Activated CD8-positive, alpha-beta T cell treated with anti-CD3 and anti-CD28 coated beads for 36 hours (primary cell): ENCODE data around the gene DPF1. TPM values are rescaled to one million over a fixed set of nuclear protein-coding genes. Genes with fewer than 3 reads are reported as not detected.
A peak's percentile ranks its signal among the peaks of the same experiment; 100 is the strongest.

Experiments used
- ATAC-seq: fragments of 200-7000 bp; cut with Tn5 transposase; one replicate; pipeline ENCODE4 v1.10.0; 2021; ENCODE audit warnings: mild to moderate bottlenecking, moderate library complexity
- CTCF ChIA-PET: fragments of 350-600 bp; sonication (Branson Sonifier 250); formaldehyde crosslinking; loops from one replicate; lab custom pipeline; 2021; ENCODE audit warnings: antibody characterized with exemption; lab: Charles Lee
- POLR2A ChIA-PET: fragments of 350-600 bp; sonication (Branson Sonifier 250); formaldehyde crosslinking; loops from one replicate; lab custom pipeline; 2021; ENCODE audit warnings: antibody characterized with exemption; lab: Charles Lee
- DNase-seq: peaks from one replicate; pipeline ENCODE4 v3.0.0-alpha.2; 2020
- H3K27ac Mint-ChIP-seq: one replicate; pipeline ENCODE4 v1.8.0; 2021; ENCODE audit warnings: mild to moderate bottlenecking, mixed read lengths
- H3K27me3 Mint-ChIP-seq: one replicate; pipeline ENCODE4 v1.8.0; 2021; ENCODE audit warnings: mixed read lengths
- H3K36me3 Mint-ChIP-seq: one replicate; pipeline ENCODE4 v1.8.0; 2021; ENCODE audit warnings: low read depth, mixed read lengths
- H3K4me1 Mint-ChIP-seq: one replicate; pipeline ENCODE4 v1.8.0; 2021; ENCODE audit warnings: low read depth, mixed read lengths
- H3K4me3 Mint-ChIP-seq: one replicate; pipeline ENCODE4 v1.8.0; 2021; ENCODE audit warnings: mild to moderate bottlenecking, moderate library complexity, mixed read lengths
- H3K9me3 Mint-ChIP-seq: one replicate; pipeline ENCODE4 v1.8.0; 2021; ENCODE audit warnings: mixed read lengths
- intact Hi-C: fragments of 100-400 bp; cut with micrococcal nuclease; formaldehyde crosslinking; loops from one replicate; pipeline ENCODE4 v1.10.0; 2022
- total RNA-seq, 2 experiments: library from RNA; stranded (reverse); gene quantifications; one replicate each; pipeline ENCODE4 v1.2.3, GENCODE V29; 2021
- TF ChIP-seq, protein P1 (sequence below): fragments of 200-600 bp; IDR thresholded peaks from one replicate; pipeline ENCODE4 v1.8.0; 2022; ENCODE audit warnings: antibody characterized with exemption, mild to moderate bottlenecking

Gene DPF1
- total RNA-seq, 2 experiments from 2014 or later: 0.47 to 1.0 TPM

- ATAC-seq (no peak), DNase-seq (no peak)
- H3K36me3 Mint-ChIP-seq: no peaks in the 10 kb centered on the region
- POLR2A ChIA-PET: no interaction called here
- no peak overlapping the region for H3K4me3 Mint-ChIP-seq
- H3K4me1 Mint-ChIP-seq: peaks cover 8% of the 10 kb centered on the region
- CTCF ChIA-PET: interaction anchor here (1.3 to 4.0 kb wide), 2 partner anchors 9 to 127 kb away, joined by 3 to 27 read pairs; partner anchors contain the start of genes PPP1R14A and PSMD8
- intact Hi-C loops: no loop called here
- no peak overlapping the region for H3K27ac Mint-ChIP-seq
- H3K9me3 Mint-ChIP-seq: no peaks in the 10 kb centered on the region
- TF ChIP-seq, protein P1, sequence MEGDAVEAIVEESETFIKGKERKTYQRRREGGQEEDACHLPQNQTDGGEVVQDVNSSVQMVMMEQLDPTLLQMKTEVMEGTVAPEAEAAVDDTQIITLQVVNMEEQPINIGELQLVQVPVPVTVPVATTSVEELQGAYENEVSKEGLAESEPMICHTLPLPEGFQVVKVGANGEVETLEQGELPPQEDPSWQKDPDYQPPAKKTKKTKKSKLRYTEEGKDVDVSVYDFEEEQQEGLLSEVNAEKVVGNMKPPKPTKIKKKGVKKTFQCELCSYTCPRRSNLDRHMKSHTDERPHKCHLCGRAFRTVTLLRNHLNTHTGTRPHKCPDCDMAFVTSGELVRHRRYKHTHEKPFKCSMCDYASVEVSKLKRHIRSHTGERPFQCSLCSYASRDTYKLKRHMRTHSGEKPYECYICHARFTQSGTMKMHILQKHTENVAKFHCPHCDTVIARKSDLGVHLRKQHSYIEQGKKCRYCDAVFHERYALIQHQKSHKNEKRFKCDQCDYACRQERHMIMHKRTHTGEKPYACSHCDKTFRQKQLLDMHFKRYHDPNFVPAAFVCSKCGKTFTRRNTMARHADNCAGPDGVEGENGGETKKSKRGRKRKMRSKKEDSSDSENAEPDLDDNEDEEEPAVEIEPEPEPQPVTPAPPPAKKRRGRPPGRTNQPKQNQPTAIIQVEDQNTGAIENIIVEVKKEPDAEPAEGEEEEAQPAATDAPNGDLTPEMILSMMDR: no peak
- H3K27me3 Mint-ChIP-seq: peaks cover 3% of the 10 kb centered on the region
These were observed 23.1 kb upstream of the DPF1 start for GRCh38 chr19:38247126-38247525.

DNA sequence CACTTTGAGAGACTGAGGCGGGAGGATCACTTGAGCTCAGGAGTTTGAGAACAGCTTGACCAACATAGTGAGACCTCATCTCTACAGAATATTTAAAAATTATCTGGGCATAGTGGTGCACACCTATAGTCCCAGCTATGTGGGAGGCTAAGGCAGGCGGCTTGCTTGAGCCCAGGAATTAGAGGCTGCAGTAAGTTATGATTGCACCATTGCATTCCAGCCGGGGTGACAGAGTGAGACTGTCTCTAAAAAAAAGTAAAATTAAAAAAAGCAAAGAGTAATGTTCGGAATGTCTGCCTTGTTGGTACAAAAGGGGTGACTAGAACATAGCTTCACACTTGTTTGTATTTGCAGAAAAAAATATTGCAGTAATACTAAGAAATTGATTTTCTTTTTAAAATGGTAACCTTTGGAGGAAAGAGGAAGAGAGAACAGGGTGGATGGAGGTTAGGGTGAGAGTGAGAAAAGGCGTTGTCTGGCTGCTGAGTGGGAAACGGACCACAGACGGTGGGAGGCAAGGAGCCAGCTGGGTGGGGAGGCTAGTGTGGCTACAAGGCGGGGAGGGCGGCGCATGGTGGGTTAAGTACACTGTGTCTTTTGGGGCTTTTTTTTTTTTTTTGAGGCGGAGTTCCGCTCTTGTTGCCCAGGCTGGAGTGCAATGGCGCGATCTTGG, 21.9 kb upstream of the DPF1 start:
- ChIA-PET POLR2A (no interaction called here), CTCF (interaction anchor here (0.6 to 4.0 kb wide), 5 partner anchors 10 to 128 kb away, joined by 3 to 30 read pairs (median 7); partner anchors contain the start of genes PPP1R14A, PSMD8 and SPINT2)
- DNase-seq (no peak), ATAC-seq (no peak)
- Mint-ChIP-seq H3K36me3 (no peaks in the 10 kb centered on the region), H3K27me3 (no peaks in the 10 kb centered on the region), H3K27ac (no peak overlapping the region), H3K9me3 (no peaks in the 10 kb centered on the region), H3K4me3 (no peak overlapping the region), H3K4me1 (peaks cover 5% of the 10 kb centered on the region)
- TF ChIP-seq, protein P1: no peak
- intact Hi-C loops: no loop called here

- no peak for DNase-seq
- H3K27ac Mint-ChIP-seq: no peak overlapping the region
These were observed 19.3 kb upstream of the DPF1 start for GRCh38 chr19:38243279-38243673.

GRCh38 chr19:38239816-38240215, 15.8 kb upstream of the DPF1 start:
- POLR2A ChIA-PET: no interaction called here
- DNase-seq (no peak), ATAC-seq (no peak)
- CTCF ChIA-PET: interaction anchor here (0.9 to 1.6 kb wide), 2 partner anchors 16 to 25 kb away, joined by 4 read pairs; partner anchors contain the start of gene PPP1R14A
- Mint-ChIP-seq H3K36me3 (no peaks in the 10 kb centered on the region), H3K27ac (no peak overlapping the region), H3K9me3 (no peaks in the 10 kb centered on the region), H3K4me1 (peaks cover 4% of the 10 kb centered on the region), H3K4me3 (no peak overlapping the region), H3K27me3 (no peaks in the 10 kb centered on the region)
- TF ChIP-seq, protein P1: no peak
- intact Hi-C loops: no loop called here

More at GRCh38 chr19:38243279-38243673, 19.3 kb upstream of the DPF1 start:
- Mint-ChIP-seq H3K27me3 (no peaks in the 10 kb centered on the region), H3K4me1 (peaks cover 5% of the 10 kb centered on the region), H3K36me3 (no peaks in the 10 kb centered on the region), H3K9me3 (no peaks in the 10 kb centered on the region), H3K4me3 (peak overlapping the region; percentile 34)
- ChIA-PET POLR2A (interaction anchor here (0.5 to 0.7 kb wide), 2 partner anchors 149 to 423 kb away, joined by 3 read pairs; no protein-coding TSS in a partner anchor), CTCF (interaction anchor here (1.0 to 4.0 kb wide), 11 partner anchors 8 to 341 kb away, joined by 3 to 33 read pairs (median 13); partner anchors contain the start of genes CATSPERG, KCNK6, PPP1R14A and PSMD8)
- intact Hi-C loops: loop anchor here (1.0 kb wide), 1 partner anchor 92 kb away; the partner anchor contains the start of gene CATSPERG
- no peak for ATAC-seq
- TF ChIP-seq, protein P1: no peak

DNA sequence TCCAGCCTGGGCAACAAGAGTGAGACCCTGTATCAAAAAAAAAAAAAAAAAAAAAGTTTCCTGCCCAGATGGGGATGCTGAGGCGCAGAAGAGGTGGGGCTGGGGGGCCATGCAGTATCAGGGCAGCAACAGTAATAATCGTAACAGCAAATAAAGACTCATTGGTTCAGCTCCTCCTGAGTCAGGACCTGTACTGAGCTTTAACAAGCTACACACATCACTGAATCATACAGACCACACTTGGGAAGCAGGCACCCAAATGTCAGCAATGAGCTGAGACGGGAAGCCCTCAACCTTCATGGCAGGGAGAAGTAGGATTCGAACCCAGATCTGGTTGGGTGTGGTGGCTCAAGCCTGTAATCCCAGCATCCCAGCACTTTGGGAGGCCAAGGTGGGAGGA, 10.6 kb upstream of the DPF1 start:
- POLR2A ChIA-PET: interaction anchor here (0.7 to 1.4 kb wide), 4 partner anchors 10 to 140 kb away, joined by 3 to 4 read pairs (median 4); partner anchors contain the start of gene PSMD8
- no peaks in the 10 kb centered on the region for H3K36me3 Mint-ChIP-seq
- ATAC-seq (no peak), DNase-seq (no peak)
- H3K4me1 Mint-ChIP-seq: no peaks in the 10 kb centered on the region
- TF ChIP-seq, protein P1: no peak
- intact Hi-C loops: no loop called here
- no peak overlapping the region for H3K4me3 Mint-ChIP-seq
- peaks cover 14% of the 10 kb centered on the region for H3K27me3 Mint-ChIP-seq
- H3K9me3 Mint-ChIP-seq: no peaks in the 10 kb centered on the region
- H3K27ac Mint-ChIP-seq: no peak overlapping the region
- CTCF ChIA-PET: interaction anchor here (0.6 to 2.6 kb wide), 20 partner anchors 9 to 432 kb away, joined by 3 to 13 read pairs (median 4); partner anchors contain the start of genes CATSPERG, PPP1R14A, PSMD8 and SPINT2
